Ovary (tissue), 9 donors: ENCODE data around the gene KLK3. TPM values are rescaled to one million over a fixed set of nuclear protein-coding genes. Genes with fewer than 3 reads are reported as not detected.

Experiments
- DNase-seq, 5 donors: peaks; one replicate each; pipeline ENCODE4 v3.0.0-alpha.2; 2019 to 2020
- H3K27ac ChIP-seq, 2 donors: fragments of 200-600 bp; one replicate each; pipeline versions ENCODE4 v1.5.1 to v1.8.0; 2019 to 2022
- H3K27me3 ChIP-seq: fragments of 200-600 bp; one replicate; pipeline ENCODE4 v1.8.0; 2022
- H3K36me3 ChIP-seq: fragments of 200-600 bp; sonication (generic); one replicate; pipeline ENCODE4 v1.5.1; 2019
- H3K4me1 ChIP-seq: one replicate; pipeline ENCODE4 v1.8.1; 2013; ENCODE audit warnings: mild to moderate bottlenecking, moderate library complexity; ENCODE audit not compliant: insufficient read depth
- H3K4me3 ChIP-seq: fragments of 200-600 bp; sonication (generic); one replicate; pipeline ENCODE4 v1.5.1; 2017
- H3K9me3 ChIP-seq, 2 donors: fragments of 200-600 bp in 1 of 2; sonication (generic) in 1 of 2; one replicate each; pipeline versions ENCODE4 v1.5.1 to v1.8.1; 2013 to 2019; ENCODE audit warnings: mild to moderate bottlenecking in 1 of 2, moderate library complexity in 1 of 2
- CTCF ChIP-seq, 3 donors: fragments of 450-650 bp in 2 of 3; fragments of 200-600 bp in 1 of 3; IDR thresholded peaks; one replicate each; pipeline versions ENCODE4 v1.5.1 to v1.8.0; 2016 to 2022; ENCODE audit warnings: antibody characterized with exemption in 3 of 3, mild to moderate bottlenecking in 1 of 3
- EP300 ChIP-seq: sonication (generic); formaldehyde crosslinking; IDR thresholded peaks from one replicate; pipeline ENCODE4 v1.6.1; 2017; ENCODE audit warnings: antibody characterized with exemption
- POLR2A ChIP-seq: fragments of 450-650 bp; IDR thresholded peaks from one replicate; pipeline ENCODE4 v1.6.1; 2017; ENCODE audit warnings: antibody characterized with exemption, mild to moderate bottlenecking, moderate library complexity
- WGBS, 3 donors: extraction: QIAGEN DNeasy Blood & Tissue Kit in 1 of 3; methylation state at CpG; one replicate each; pipeline versions ENCODE4 v1.1.5 to v1.1.7; 2013 to 2017; 5-methylcytosine and 5-hydroxymethylcytosine counted together
- intact Hi-C, 4 donors: fragments of 100-400 bp; cut with DNase I; formaldehyde crosslinking; loops; one replicate each; pipeline versions ENCODE4 v1.11.0 to v1.15.1; 2022 to 2023
- polyA plus RNA-seq, 2 donors: library from polyadenylated mRNA; stranded (reverse); fragments of 200-250 nt in 1 of 2; fragments of 350-450 nt in 1 of 2; fragmentation: Illumina TruSeq in 1 of 2; extraction: RNeasy Lipid Tissue Mini Kit (QIAGEN cat#74804) in 1 of 2; gene quantifications; one replicate each; pipeline ENCODE4 v1.2.3, GENCODE V29; 2013 to 2014
- total RNA-seq, 7 donors: library from RNA; depleted of rRNA in 2 of 7; stranded (reverse); fragments of >200 nt in 2 of 7; fragmentation: NEBNext Ultra II Directional in 3 of 7; extraction: Animal tissue kit (Norgen Biotek cat#: 25700) in 3 of 7; gene quantifications; one replicate each; pipeline versions ENCODE4 v1.1.0 to v1.2.4, GENCODE V29; 2016 to 2023
- donor health status: DM: no; HTN: no; CAD: no; lungs with moderate emphysema.
- donor health status: DM: no; HTN: no; CAD: no.
- donor health status: Bipolar disorder and iron deficiency.
- donor health status: DM: yes; HTN: yes; CAD: no.
- donor health status: DM: no; HTN: no; CAD: no.
- donor health status: DM: yes; HTN: yes; CAD: no.

Gene KLK3
- total and polyA plus RNA-seq, 9 donors = 0.13 to 0.24 (median 0.20) TPM; not detected in 6

- intact Hi-C loops = no loop called here
- Histone ChIP-seq H3K9me3 (no peaks in the 10 kb centered on the region), H3K27ac (no peak within 1 kb of the TSS), H3K4me3 (no peak within 1 kb of the TSS), H3K27me3 (no peaks in the 10 kb centered on the region), H3K36me3 (no peaks in the 10 kb centered on the region), H3K4me1 (no peaks in the 10 kb centered on the region)
- 31 to 46% (median 36%) methylated on average over 14 of the region's 14 CpGs for WGBS, 3 donors
- DNase-seq = no peak
- no peak for TF ChIP-seq EP300
Measured at GRCh38 chr19:50823389-50824042, 31.2 kb upstream of the KLK3 start, which contains the start of gene KLK1. Gene KLK1, minus strand, starts transcription at chr19:50823787. Its CDS starts 39 bp downstream, at chr19:50823748.

GRCh38 chr19:50826492-50827240 is 28.0 kb upstream of the KLK3 start:
- H3K9me3 ChIP-seq = no peaks in the 10 kb centered on the region
- H3K4me1 ChIP-seq = no peaks in the 10 kb centered on the region
- H3K27ac ChIP-seq = no peak overlapping the region
- TF ChIP-seq CTCF (IDR thresholded peaks at IDR 0.05) (no peak), POLR2A (no peak), EP300 (no peak)
- no peak for DNase-seq
- WGBS, 3 donors = 76 to 84% (median 83%) methylated on average over 43 of the region's 43 CpGs
- H3K27me3 ChIP-seq = no peaks in the 10 kb centered on the region
- intact Hi-C loops = no loop called here
- H3K4me3 ChIP-seq = no peak overlapping the region
- H3K36me3 ChIP-seq = no peaks in the 10 kb centered on the region

GRCh38 chr19:50827476-50827875 is 27.2 kb upstream of the KLK3 start:
- intact Hi-C loops = no loop called here
- H3K27me3 ChIP-seq = no peaks in the 10 kb centered on the region
- H3K4me1 ChIP-seq = no peaks in the 10 kb centered on the region

GRCh38 chr19:50829801-50830200 is 24.9 kb upstream of the KLK3 start:
- WGBS, 3 donors = 15 to 38% (median 16%) methylated on average over 5 of the region's 5 CpGs
- H3K27ac ChIP-seq = no peak overlapping the region
- H3K4me3 ChIP-seq = no peak overlapping the region
- no peak for TF ChIP-seq CTCF (IDR thresholded peaks at IDR 0.05)
- no peaks in the 10 kb centered on the region for H3K4me1 ChIP-seq
- intact Hi-C loops = no loop called here
- DNase-seq = no peak
- no peaks in the 10 kb centered on the region for H3K36me3 ChIP-seq
- no peaks in the 10 kb centered on the region for H3K27me3 ChIP-seq
- no peaks in the 10 kb centered on the region for H3K9me3 ChIP-seq

More at GRCh38 chr19:50827476-50827875, 27.2 kb upstream of the KLK3 start:
- DNase-seq = no peak
- no peaks in the 10 kb centered on the region for H3K9me3 ChIP-seq
- no peaks in the 10 kb centered on the region for H3K36me3 ChIP-seq
- no peak overlapping the region for H3K27ac ChIP-seq
- TF ChIP-seq CTCF (IDR thresholded peaks at IDR 0.05) = no peak
- TF ChIP-seq EP300 = no peak
- TF ChIP-seq POLR2A = no peak
- H3K4me3 ChIP-seq = no peak overlapping the region
- WGBS, 3 donors = 75 to 82% (median 81%) methylated on average over 14 of the region's 14 CpGs
